ENCODE results near the gene RNF182. TPM values are rescaled to one million over a fixed set of nuclear protein-coding genes. Genes with fewer than 3 reads are reported as not detected.

Gene RNF182
- total RNA-seq, 1 donor from 2014 or later: 15.3 TPM

DNA sequence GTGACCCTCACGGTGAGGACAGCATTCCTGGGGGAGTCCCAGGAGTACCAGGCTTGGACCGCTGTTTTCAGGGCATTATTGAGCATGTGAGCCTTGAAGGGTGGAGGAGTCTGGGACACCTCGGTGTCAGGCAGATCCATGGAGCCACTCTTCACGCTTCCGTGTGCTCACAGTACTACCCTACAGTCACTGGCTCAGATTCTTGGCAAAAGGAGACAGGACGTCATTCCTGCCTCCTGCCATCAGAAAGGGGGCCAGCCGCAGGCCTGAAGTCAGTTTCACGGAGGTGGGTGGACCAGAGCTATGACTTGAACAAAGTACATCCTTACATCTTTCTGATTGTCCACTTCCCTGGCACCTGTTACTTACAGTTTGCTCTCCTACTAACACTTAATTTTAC, 103.9 kb downstream of the RNF182 start:
- no peak overlapping the region for H3K4me2 ChIP-seq
- H3K36me3 Mint-ChIP-seq: no peaks in the 10 kb centered on the region
- peaks cover 4% of the 10 kb centered on the region for H3K9me3 Mint-ChIP-seq
- H3K4me3 ChIP-seq: no peak overlapping the region
- H3K4me3 Mint-ChIP-seq: no peak overlapping the region
- no peaks in the 10 kb centered on the region for H3K9me3 ChIP-seq (ENCODE audit: low read depth)
- peaks cover 2% of the 10 kb centered on the region for H3K27me3 Mint-ChIP-seq (ENCODE audit: insufficient read depth, low read depth)
- TF ChIP-seq EZH2 (IDR thresholded peaks at IDR 0.05) (no peak), EZH2phosphoT487 (IDR thresholded peaks at IDR 0.05) (no peak)
- TF ChIP-seq, protein P1, sequence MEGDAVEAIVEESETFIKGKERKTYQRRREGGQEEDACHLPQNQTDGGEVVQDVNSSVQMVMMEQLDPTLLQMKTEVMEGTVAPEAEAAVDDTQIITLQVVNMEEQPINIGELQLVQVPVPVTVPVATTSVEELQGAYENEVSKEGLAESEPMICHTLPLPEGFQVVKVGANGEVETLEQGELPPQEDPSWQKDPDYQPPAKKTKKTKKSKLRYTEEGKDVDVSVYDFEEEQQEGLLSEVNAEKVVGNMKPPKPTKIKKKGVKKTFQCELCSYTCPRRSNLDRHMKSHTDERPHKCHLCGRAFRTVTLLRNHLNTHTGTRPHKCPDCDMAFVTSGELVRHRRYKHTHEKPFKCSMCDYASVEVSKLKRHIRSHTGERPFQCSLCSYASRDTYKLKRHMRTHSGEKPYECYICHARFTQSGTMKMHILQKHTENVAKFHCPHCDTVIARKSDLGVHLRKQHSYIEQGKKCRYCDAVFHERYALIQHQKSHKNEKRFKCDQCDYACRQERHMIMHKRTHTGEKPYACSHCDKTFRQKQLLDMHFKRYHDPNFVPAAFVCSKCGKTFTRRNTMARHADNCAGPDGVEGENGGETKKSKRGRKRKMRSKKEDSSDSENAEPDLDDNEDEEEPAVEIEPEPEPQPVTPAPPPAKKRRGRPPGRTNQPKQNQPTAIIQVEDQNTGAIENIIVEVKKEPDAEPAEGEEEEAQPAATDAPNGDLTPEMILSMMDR (IDR thresholded peaks at IDR 0.05): no peak
- no peak overlapping the region for H3K9ac ChIP-seq
- H3K27me3 ChIP-seq: no peaks in the 10 kb centered on the region
- H3K36me3 ChIP-seq: no peaks in the 10 kb centered on the region
- H3K4me1 Mint-ChIP-seq: peaks cover 7% of the 10 kb centered on the region
- H3K27ac Mint-ChIP-seq: no peak overlapping the region
- no peak overlapping the region for H3K27ac ChIP-seq
- no peaks in the 10 kb centered on the region for H3K79me2 ChIP-seq (ENCODE audit: low read depth)
- H3F3A ChIP-seq (ENCODE audit: low read depth): peaks cover 8% of the 10 kb centered on the region
- H3K4me1 ChIP-seq: peaks cover 17% of the 10 kb centered on the region
- H4K20me1 ChIP-seq (ENCODE audit: low read depth): no peaks in the 10 kb centered on the region
- no peak overlapping the region for H2AFZ ChIP-seq (replicated peaks)
- no peak for DNase-seq (ENCODE audit: low spot score)

DNA sequence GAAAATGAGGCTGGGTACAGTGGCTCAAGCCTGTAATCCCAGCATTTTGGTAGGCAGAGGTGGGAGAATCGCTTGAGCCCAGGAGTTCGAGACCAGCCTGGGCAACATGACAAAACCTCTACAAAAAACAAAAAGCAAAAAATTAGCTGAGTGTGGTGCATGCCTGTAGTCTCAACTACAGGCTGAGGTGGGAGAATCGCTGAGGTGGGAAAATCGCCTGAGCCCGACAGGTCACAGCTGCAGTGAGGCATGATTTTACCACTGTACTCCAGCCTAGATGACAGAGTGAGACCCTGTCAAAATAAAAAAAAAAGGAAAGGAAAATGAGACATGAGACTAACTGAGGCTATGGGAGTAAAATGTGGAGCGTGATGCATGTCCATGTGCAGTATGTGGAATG, 104.9 kb downstream of the RNF182 start:
- no peak overlapping the region for H3K4me2 ChIP-seq
- Mint-ChIP-seq H3K27me3 (ENCODE audit: insufficient read depth, low read depth) (peaks cover 2% of the 10 kb centered on the region), H3K4me3 (no peak overlapping the region), H3K4me1 (peaks cover under 1% of the 10 kb centered on the region), H3K27ac (no peak overlapping the region), H3K36me3 (no peaks in the 10 kb centered on the region), H3K9me3 (peaks cover 6% of the 10 kb centered on the region)
- H3K9me3 ChIP-seq (ENCODE audit: low read depth): no peaks in the 10 kb centered on the region
- H3F3A ChIP-seq (ENCODE audit: low read depth): peaks cover 5% of the 10 kb centered on the region
- no peaks in the 10 kb centered on the region for H4K20me1 ChIP-seq (ENCODE audit: low read depth)
- no peak overlapping the region for H3K27ac ChIP-seq
- peaks cover 7% of the 10 kb centered on the region for H3K4me1 ChIP-seq
- H3K79me2 ChIP-seq (ENCODE audit: low read depth): no peaks in the 10 kb centered on the region
- H3K4me3 ChIP-seq: no peak overlapping the region
- H3K27me3 ChIP-seq: no peaks in the 10 kb centered on the region
- H2AFZ ChIP-seq (replicated peaks): no peak overlapping the region
- H3K9ac ChIP-seq: no peak overlapping the region
- H3K36me3 ChIP-seq: no peaks in the 10 kb centered on the region
- TF ChIP-seq, protein P1 (IDR thresholded peaks at IDR 0.05): no peak
- TF ChIP-seq EZH2phosphoT487 (IDR thresholded peaks at IDR 0.05): no peak
- no peak for DNase-seq (ENCODE audit: low spot score)

Other genes starting within 250 kb of the RNF182 start
- gene RANBP9, start 213.1 kb upstream of the RNF182 start, total RNA-seq (ENCODE audit: low replicate concordance): 35.2 and 44.8 TPM in 2 replicates
- 15.9 and 16.2 TPM in 2 replicates for gene MCUR1, start 110.4 kb upstream of the RNF182 start, total RNA-seq (ENCODE audit: low replicate concordance)
- 0.80 and 1.5 TPM in 2 replicates for gene CD83, start 192.8 kb downstream of the RNF182 start, total RNA-seq (ENCODE audit: low replicate concordance)